K562 (cell line): ENCODE results near the gene AMN1. TPM values are rescaled to one million over a fixed set of nuclear protein-coding genes. Genes with fewer than 3 reads are reported as not detected.
"Not testable (repeated sequence)": the region's sequence is repeated elsewhere in the genome, so short reads cannot be mapped to it uniquely, and the experiment has no call there.

Experiments used
- ATAC-seq: fragments of 200-7000 bp; cut with Tn5 transposase; 3 replicates; pipeline ENCODE4 v1.9.1; 2020; ENCODE audit warnings: moderate library complexity
- BruUV-seq: library from RNA; stranded (reverse); fragments of 400-500 nt; replicated peaks from 2 replicates; lab custom pipeline; 2021; lab: Mats Ljungman, UMichigan
- CTCF ChIA-PET: fragments of 300-600 bp; formaldehyde crosslinking; extraction: SDS; loops from one replicate; lab custom pipeline; 2021; ENCODE audit warnings: low intra/inter-chr PET ratio; lab: Yijun Ruan, JAX
- POLR2A ChIA-PET: fragments of 300-600, 350-650 bp; sonication (Branson Sonifier 250); formaldehyde crosslinking; extraction: SDS; loops from one replicate; lab custom pipeline; 2021; ENCODE audit warnings: antibody characterized with exemption, inconsistent platforms; lab: Yijun Ruan, JAX
- DNase-seq, 4 experiments: peaks; one replicate each; pipeline versions ENCODE4 v3.0.0 to v3.0.0-alpha.2; 2011 to 2018; ENCODE audit warnings: low spot score in 3 of 4, mixed read lengths in 3 of 4; ENCODE audit errors: extremely low read depth in 1 of 4
- FAIRE-seq: peaks from 2 replicates; lab custom pipeline; 2011; peaks lifted over from hg19 to GRCh38; lab: Jason Lieb, UNC
- H2AFZ ChIP-seq: 2 replicates; pipeline ENCODE4 v1.6.0; 2011; ENCODE audit warnings: low read depth, low read length, control low read depth, inconsistent platforms
- H3K27ac ChIP-seq: fragments of 200-600 bp; 3 replicates; pipeline ENCODE4 v1.8.0; 2011; ENCODE audit warnings: low read depth, mild to moderate bottlenecking, control low read depth, inconsistent platforms, low read length, moderate library complexity, mixed read lengths; ENCODE audit errors: extremely low read depth
- H3K27me3 ChIP-seq, 2 experiments: fragments of 300-600 bp in 1 of 2; 2 replicates in 1 of 2; 3 replicates in 1 of 2; pipeline versions ENCODE4 v1.6.0 to v1.8.0; 2011; ENCODE audit warnings: inconsistent platforms in 2 of 2, low read length in 2 of 2, mild to moderate bottlenecking in 1 of 2, mixed read lengths in 1 of 2, moderate library complexity in 1 of 2; ENCODE audit not compliant: control insufficient read depth in 2 of 2, insufficient read depth in 2 of 2
- H3K36me3 ChIP-seq: fragments of 300-600 bp; 3 replicates; pipeline ENCODE4 v1.8.0; 2011; ENCODE audit warnings: mild to moderate bottlenecking, low read length, inconsistent platforms; ENCODE audit not compliant: control insufficient read depth, insufficient read depth
- H3K4me1 ChIP-seq, 2 experiments: fragments of 200-600 bp in 1 of 2; replicated peaks in 1 of 2; 2 replicates in 1 of 2; 3 replicates in 1 of 2; pipeline versions ENCODE4 v1.5.1 to v1.8.0; 2011; ENCODE audit warnings: inconsistent platforms in 2 of 2, low read length in 2 of 2, mild to moderate bottlenecking in 1 of 2, mixed read lengths in 1 of 2, moderate library complexity in 1 of 2; ENCODE audit not compliant: control insufficient read depth in 2 of 2, insufficient read depth in 2 of 2
- H3K4me2 ChIP-seq: 2 replicates; pipeline ENCODE4 v1.6.1; 2011; ENCODE audit warnings: low read length, control low read depth, inconsistent platforms, mixed read lengths; ENCODE audit not compliant: insufficient read depth
- H3K4me3 ChIP-seq: fragments of 200-600 bp; sonication (generic), shearing (Covaris generic); 2 replicates; pipeline ENCODE4 v1.5.1; 2016; ENCODE audit warnings: control low read depth, inconsistent platforms
- H3K79me2 ChIP-seq: fragments of 200-600 bp; 3 replicates; pipeline ENCODE4 v1.8.0; 2011; ENCODE audit warnings: low read length, inconsistent platforms; ENCODE audit not compliant: control insufficient read depth, insufficient read depth
- H3K9ac ChIP-seq, 2 experiments: 2 replicates each; pipeline versions ENCODE4 v1.6.0 to v1.6.1; 2011; ENCODE audit warnings: low read depth in 2 of 2, low read length in 2 of 2, control low read depth in 1 of 2, inconsistent platforms in 1 of 2, mild to moderate bottlenecking in 1 of 2, mixed read lengths in 1 of 2; ENCODE audit not compliant: insufficient read depth in 1 of 2
- H3K9me1 ChIP-seq: one replicate; pipeline ENCODE4 v1.6.0; 2011; ENCODE audit warnings: inconsistent platforms, mild to moderate bottlenecking, low read length, moderate library complexity; ENCODE audit not compliant: control insufficient read depth, insufficient read depth
- H3K9me3 ChIP-seq: replicated peaks from 2 replicates; pipeline ENCODE4 v1.5.1; 2011; ENCODE audit warnings: low read depth, low read length, inconsistent platforms; ENCODE audit not compliant: control insufficient read depth, insufficient read depth
- H4K20me1 ChIP-seq: replicated peaks from 2 replicates; pipeline ENCODE4 v1.6.1; 2011; ENCODE audit warnings: low read length, inconsistent platforms, mixed read lengths; ENCODE audit not compliant: control insufficient read depth, insufficient read depth
- BMI1 ChIP-seq: fragments of 150-350 bp; IDR thresholded peaks from 2 replicates; pipeline ENCODE4 v1.6.1; 2014; ENCODE audit warnings: low read length
- EP400 ChIP-seq: fragments of 450-650 bp; IDR thresholded peaks from 2 replicates; pipeline ENCODE4 v1.6.1; 2017; ENCODE audit warnings: antibody characterized with exemption, mild to moderate bottlenecking, moderate library complexity
- ZBTB11 ChIP-seq, 3 experiments: fragments of 200-800 bp in 1 of 3; fragments of 250-450 bp in 1 of 3; fragments of 450-650 bp in 1 of 3; sonication (Bioruptor Pico) in 1 of 3; sonication (Bioruptor generic) in 1 of 3; formaldehyde crosslinking in 1 of 3; IDR thresholded peaks; 2 replicates each; pipeline versions ENCODE4 v1.6.1 to v1.8.0; 2016 to 2022; ENCODE audit warnings: mild to moderate bottlenecking in 2 of 3, missing genetic modification characterization in 2 of 3, missing compliant biosample characterization in 1 of 3, moderate library complexity in 1 of 3
- ZBTB43 ChIP-seq: sonication (generic); formaldehyde crosslinking; IDR thresholded peaks from 2 replicates; pipeline ENCODE4 v1.8.0; 2023; ENCODE audit warnings: mild to moderate bottlenecking, missing genetic modification reagents
- WGBS: fragments of 100-300 bp; shearing (Covaris generic); methylation state at CpG from one replicate; pipeline ENCODE4 v1.1.6; 2016; ENCODE audit warnings: low coverage, mixed read lengths; ENCODE audit not compliant: insufficient coverage; ENCODE audit errors: missing lambda C conversion rate; 5-methylcytosine and 5-hydroxymethylcytosine counted together
- in situ Hi-C: fragments of 300-500 bp; cut with MboI; formaldehyde crosslinking; loops from 4 replicates; pipeline ENCODE4 v1.15.0; 2018; ENCODE audit warnings: inconsistent platforms, mixed read lengths
- intact Hi-C: fragments of 100-400 bp; cut with micrococcal nuclease; formaldehyde crosslinking; loops from 2 replicates; pipeline ENCODE4 v1.14.2; 2022
- polyA plus RNA-seq, 8 experiments: library from polyadenylated mRNA; depleted of rRNA in 4 of 8; stranded (reverse) in 5 of 8; unstranded in 3 of 8; fragments of >200 nt; fragmentation: Nextera tagmentation in 2 of 8; fragmentation: Illumina TruSeq in 1 of 8; extraction: Ambion mirVana in 2 of 8; extraction: Trizol in 1 of 8; gene quantifications; 2 replicates each; pipeline versions ENCODE4 v1.2.1 to v1.2.3, GENCODE V29; 2011 to 2014; ENCODE audit warnings: inconsistent platforms in 1 of 8, missing spikeins in 1 of 8
- total RNA-seq, 7 experiments: library from RNA; depleted of rRNA in 6 of 7; stranded (reverse); fragments of >200 nt in 6 of 7; fragmentation: Illumina TruSeq in 2 of 7; extraction: Trizol in 2 of 7; gene quantifications; 2 replicates each; pipeline versions ENCODE4 v1.2.1 to v1.2.3, GENCODE V29; 2011 to 2021; ENCODE audit warnings: low replicate concordance in 1 of 7

Gene AMN1
- total and polyA plus RNA-seq, 9 of the 15 experiments (the other 6 are each of a cell fraction or from before 2014, with no cell fraction given): 5.2 to 27.6 (median 13.0) TPM

GRCh38 chr12:31749024-31749704, 20.3 kb upstream of the AMN1 start (continued):
- TF ChIP-seq ZBTB11 (CRISPR knock-in tag; IDR thresholded peaks at IDR 0.05): no peak

- H3K27ac ChIP-seq: no peak overlapping the region
- no peaks in the 10 kb centered on the region for H3K27me3 ChIP-seq
- intact Hi-C loops: no loop called here
- no TSS peak for BruUV-seq
- H3K4me3 ChIP-seq: no peak overlapping the region
- WGBS: 80% methylated on average over 1 of the region's 2 CpGs
- no peak for FAIRE-seq
- no peaks in the 10 kb centered on the region for H4K20me1 ChIP-seq
- H3K4me2 ChIP-seq: no peak overlapping the region
- no peaks in the 10 kb centered on the region for H3K36me3 ChIP-seq
- H3K9me3 ChIP-seq: peaks cover 6% of the 10 kb centered on the region; the same call in 1 of the 2 replicates
- no peak overlapping the region for H3K9ac ChIP-seq
- TF ChIP-seq BMI1 (no peak), ZBTB43 (no peak), EP400 (0 out of 2 replicates have a peak, but pooled peaks have one; percentile 19)
- H3K9me1 ChIP-seq: no peaks in the 10 kb centered on the region
- ChIA-PET CTCF (no interaction called here), POLR2A (interaction anchor here (1.6 kb wide), 1 partner anchor 15 kb away, joined by 4 read pairs; no protein-coding TSS in a partner anchor)
- DNase-seq: no peak
- H3K4me1 ChIP-seq: peaks cover 3 to 8% of the 10 kb centered on the region in 2 experiments; a peak in 2 of 5 replicates
- in situ Hi-C loops: no loop called here
- H2AFZ ChIP-seq: no peak overlapping the region
- no peaks in the 10 kb centered on the region for H3K79me2 ChIP-seq
- no peak for ATAC-seq
Observed at GRCh38 chr12:31745242-31745641, 16.4 kb upstream of the AMN1 start.

- H3K36me3 ChIP-seq, in situ Hi-C loops, DNase-seq, H3K79me2 ChIP-seq, ATAC-seq, BruUV-seq, H4K20me1 ChIP-seq, H3K9me3 ChIP-seq, H3K9me1 ChIP-seq, H3K27ac ChIP-seq, H2AFZ ChIP-seq, FAIRE-seq, H3K9ac ChIP-seq, POLR2A ChIA-PET, CTCF ChIA-PET, H3K4me1 ChIP-seq, H3K27me3 ChIP-seq, intact Hi-C loops, H3K4me3 ChIP-seq, H3K4me2 ChIP-seq: not testable (repeated sequence)
- WGBS: 79% methylated on average over 4 of the region's 4 CpGs
Observed at GRCh38 chr12:31744363-31744762, 15.5 kb upstream of the AMN1 start.
